Fibroblast of skin of right biceps (primary cell): ENCODE results near the gene NAA80.

Experiments used
- DNase-seq: peaks from one replicate; pipeline ENCODE4 v3.0.0-alpha.2; 2013

NAA80 gene

DNA sequence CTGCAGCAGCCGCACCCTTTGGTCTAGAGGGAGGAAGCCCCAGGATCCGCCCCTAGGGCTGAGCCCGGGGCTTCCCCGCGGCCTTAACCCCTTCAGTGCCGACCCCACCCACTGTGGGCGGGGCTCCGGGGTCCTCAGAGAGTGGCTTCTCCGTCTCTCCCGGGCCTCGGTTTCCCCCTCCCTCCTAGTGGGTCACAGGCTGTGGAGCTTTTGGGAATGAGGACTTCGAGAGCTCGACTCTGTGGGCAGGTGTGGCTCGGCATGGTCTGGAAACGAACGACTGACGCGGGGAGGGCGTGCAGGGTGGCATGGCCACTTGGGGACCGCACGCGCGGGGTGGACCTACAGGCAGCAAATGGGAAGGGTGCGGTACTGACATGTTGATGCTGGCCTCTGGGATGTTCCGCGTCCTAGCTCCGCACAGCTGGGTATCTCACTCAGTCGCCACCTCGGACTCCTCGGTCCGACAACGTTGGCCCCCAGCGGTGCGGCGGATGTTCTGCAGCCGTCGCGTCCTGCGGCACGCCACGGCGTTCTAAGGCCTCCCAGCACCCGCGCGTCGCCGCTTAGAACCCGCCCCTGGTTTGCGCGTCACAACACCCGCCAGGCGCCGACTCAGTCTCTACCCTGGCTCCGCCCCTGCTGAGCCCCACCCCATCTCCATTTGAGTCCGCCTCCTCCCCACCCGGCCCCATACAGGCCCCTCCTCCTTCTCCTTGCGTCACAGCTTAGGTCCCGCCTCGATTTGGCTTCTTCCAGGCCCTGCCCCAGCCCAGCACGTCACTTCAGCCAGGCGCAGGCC lies at the start of gene NAA80, which contains the start of gene HYAL3:
NAA80 (minus strand) TSS at position 570 of the 802 bp plus-strand sequence. CDS start 1,942 bp downstream, outside the sequence.
HYAL3 (minus strand) TSS at position 570 of the 802 bp plus-strand sequence. CDS start 3,803 bp downstream, outside the sequence.
- DNase-seq, result peak; percentile 99

DNA sequence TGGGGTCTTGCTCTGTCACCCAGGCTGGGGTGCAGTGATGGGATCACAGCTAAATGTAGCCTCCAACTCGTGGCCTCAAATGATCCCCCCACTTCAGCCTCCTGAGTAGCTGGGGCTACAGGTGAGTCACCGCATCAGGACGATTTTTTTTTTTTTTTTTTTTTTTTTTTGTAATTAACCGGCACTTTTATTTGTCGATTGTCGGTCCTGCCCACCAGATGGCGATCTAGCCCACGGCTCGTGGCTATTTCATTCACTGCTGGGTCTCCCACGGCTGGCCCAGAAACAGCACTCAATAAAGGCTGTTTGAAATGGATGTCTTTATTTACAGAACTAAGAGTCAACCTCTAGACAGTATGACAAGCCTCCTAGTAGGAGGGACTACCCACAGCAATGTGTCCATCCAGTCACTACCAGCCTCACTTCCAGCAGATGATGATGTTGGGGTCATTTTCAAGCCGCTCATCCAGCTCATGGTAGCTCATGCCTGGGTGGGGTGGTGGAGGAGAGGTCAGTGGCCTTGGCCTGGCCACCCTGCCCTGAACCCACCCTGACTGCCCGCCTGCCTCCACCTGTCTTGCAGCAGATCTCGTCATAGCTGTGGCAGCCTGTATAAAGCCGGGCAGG lies 48.1 kb upstream of the NAA80 start:
- DNase-seq, result peak; percentile 76

GRCh38 chr3:50345586-50346234 lies 46.5 kb upstream of the NAA80 start, which contains the start of gene ZMYND10:
TSS of gene ZMYND10 (minus strand) at chr3:50345732. CDS start at chr3:50345579, 153 bp downstream.
- DNase-seq, result peak; percentile 51

- DNase-seq, result no peak
Measured at GRCh38 chr3:50345008-50345407, 45.8 kb upstream of the NAA80 start.

- no peak for DNase-seq
Measured at GRCh38 chr3:50342813-50343633, 43.8 kb upstream of the NAA80 start.

GRCh38 chr3:50341996-50342650 lies 42.9 kb upstream of the NAA80 start:
- DNase-seq, result no peak

- DNase-seq, result no peak
Measured at GRCh38 chr3:50341537-50341936, 42.3 kb upstream of the NAA80 start.

- DNase-seq, result peak; percentile 77
Measured at GRCh38 chr3:50340448-50341329, 41.5 kb upstream of the NAA80 start, which contains the start of gene RASSF1. TSS of gene RASSF1 (minus strand) at chr3:50340836. CDS start at chr3:50340805, 31 bp downstream.

GRCh38 chr3:50340147-50340447 lies 40.9 kb upstream of the NAA80 start:
- no peak for DNase-seq

DNA sequence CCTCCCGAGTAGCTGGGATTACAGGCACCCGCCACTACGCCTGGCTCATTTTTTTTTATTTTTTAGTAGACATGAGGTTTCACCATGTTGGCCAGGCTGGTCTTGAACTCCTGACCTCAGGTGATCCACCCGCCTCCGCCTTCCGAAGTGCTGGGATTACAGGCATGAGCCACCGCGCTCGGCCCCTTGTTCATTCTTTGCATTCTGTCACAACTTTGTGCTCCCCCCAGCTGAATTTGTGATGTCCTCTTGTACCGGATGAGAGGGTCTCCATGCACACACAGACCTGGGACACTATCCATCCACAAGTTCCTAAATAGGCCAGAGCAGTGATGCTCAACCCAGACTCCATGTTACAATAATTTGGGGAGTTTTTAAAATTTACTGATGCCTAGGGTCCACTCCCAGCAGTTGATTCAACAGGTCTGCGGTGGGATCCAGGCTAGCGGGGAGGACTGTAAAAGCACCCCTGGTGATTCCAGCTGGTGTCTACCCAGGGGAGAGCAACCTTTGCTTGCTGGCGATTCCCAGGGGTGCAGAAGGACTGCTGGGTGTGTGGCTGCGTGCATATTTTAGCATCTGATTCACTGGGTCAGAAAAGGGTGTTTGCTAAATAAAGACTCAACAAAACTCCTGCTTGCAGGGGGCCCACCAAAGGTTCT lies 40.4 kb upstream of the NAA80 start:
- peak; percentile 78 for DNase-seq

DNA sequence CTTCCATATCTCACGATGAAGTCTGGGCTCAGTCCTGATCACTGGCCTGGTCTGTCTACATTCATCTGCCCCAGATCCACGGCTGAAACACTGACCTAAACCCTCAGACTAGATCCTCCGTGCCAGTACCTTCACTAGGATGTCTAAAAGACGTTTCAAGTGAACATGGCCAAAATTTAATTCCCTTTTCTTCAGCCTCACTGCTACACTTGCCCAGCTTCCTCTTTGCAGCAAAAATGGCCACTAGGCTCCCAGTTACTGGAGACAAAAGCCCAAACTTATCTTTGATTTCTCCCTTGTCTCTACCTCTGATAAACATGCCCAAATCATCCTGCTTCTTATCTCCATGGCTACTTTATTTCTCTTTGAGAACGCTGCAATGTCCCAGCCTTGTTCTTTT lies 39.8 kb upstream of the NAA80 start:
- DNase-seq, result no peak

DNA sequence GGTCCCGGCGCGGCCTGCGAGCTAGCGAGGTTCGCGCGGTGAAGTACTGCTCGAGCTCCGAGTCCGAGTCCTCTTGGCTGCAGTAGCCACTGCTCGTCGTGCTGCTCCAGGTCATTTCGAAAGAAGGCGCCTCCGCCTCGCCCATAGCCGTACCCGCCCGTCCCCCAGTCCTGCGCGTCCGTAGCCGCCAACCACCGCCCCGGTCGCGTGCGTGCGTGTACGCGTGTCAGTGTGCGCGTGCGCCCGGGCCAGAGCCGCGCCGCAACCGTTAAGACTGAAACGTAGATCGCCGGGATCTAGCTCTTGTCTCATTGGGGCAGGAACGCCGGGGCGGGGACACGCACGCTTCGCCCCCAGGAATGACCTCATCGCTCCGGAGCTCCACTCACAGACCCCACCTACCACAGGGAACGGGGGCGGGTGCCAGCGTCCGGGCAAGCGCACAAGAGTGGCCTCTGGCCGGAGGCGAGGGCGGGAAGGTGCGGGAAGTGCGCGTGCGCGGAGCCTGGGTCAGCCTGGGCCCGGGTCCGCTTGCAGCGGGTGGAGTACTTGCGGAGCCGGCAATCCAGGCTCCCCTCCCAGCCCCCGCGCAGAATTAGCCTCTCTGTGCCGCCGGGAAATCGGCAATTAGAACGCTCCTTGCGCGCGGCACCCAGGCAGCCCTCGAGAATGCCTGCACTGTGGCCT lies 38.1 kb upstream of the NAA80 start:
- peak; percentile 99 for DNase-seq

GRCh38 chr3:50336452-50337174 lies 37.4 kb upstream of the NAA80 start:
- peak; percentile 31 for DNase-seq

- no peak for DNase-seq
Measured at GRCh38 chr3:50334339-50335075, 35.3 kb upstream of the NAA80 start.

DNA sequence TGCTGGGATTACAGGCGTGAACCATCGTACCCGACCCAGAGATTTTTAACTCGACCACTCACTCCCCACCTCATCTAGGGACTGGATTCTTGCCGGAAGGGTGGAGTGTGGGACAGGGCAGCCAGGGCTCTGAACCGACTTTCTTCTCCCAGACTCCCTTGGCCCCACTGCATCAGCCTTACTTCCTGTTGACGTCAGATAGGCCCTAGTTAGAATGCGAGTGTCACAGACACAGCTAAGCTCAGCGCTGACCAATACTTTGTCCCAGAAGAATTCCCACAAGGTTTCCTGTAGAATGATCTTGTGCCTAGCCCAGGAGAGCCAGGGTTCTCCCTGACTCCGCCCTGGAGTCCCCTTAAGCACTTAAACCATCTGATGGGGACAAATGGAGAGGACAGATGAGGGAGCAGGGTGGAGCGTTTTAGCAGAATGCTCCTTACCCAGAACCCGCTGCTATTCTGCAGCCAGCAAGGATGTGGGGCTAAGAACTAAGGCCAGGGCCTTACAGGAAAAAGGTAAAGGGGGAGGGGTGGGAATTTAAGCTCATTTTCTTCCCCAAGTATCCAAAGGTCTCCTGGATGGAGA lies 34.6 kb upstream of the NAA80 start:
- peak; percentile 55 for DNase-seq

- DNase-seq, result no peak
Measured at GRCh38 chr3:50331364-50331907, 32.2 kb upstream of the NAA80 start.

DNA sequence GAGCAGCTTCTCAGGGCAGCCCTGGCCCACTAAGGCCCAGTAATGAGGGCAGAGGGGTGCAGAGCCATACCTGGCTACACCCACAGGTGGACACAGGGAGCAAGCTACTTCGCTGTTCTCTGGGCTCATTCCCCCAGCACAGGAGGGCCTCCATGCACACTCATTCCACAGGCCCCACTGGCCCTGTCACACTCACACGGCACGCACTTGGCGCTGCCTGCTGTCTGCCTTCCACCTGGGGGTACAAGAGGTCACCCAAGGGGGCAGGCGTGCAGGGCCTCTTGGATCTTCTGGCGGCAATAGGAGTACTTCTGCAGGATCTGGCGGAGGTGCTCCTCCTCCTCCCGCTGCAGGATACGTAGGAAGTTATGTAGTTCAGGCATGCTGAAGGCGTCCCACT lies 31.1 kb upstream of the NAA80 start:
- DNase-seq, result no peak
